Panc1 (cell line): ENCODE results near the gene CRB2. TPM values are rescaled to one million over a fixed set of nuclear protein-coding genes. Genes with fewer than 3 reads are reported as not detected.

ENCODE experiments used
- ATAC-seq: fragments of 200-7000 bp; cut with Tn5 transposase; 2 replicates; pipeline ENCODE4 v1.9.1; 2020; ENCODE audit warnings: mild to moderate bottlenecking, moderate library complexity
- BruUV-seq: library from RNA; stranded (reverse); fragments of 400-500 nt; replicated peaks from 2 replicates; lab custom pipeline; 2021; lab: Mats Ljungman, UMichigan
- CTCF ChIA-PET: fragments of 300-600 bp; sonication (Branson Sonifier 250); formaldehyde crosslinking; loops from one replicate; lab custom pipeline; 2022; ENCODE audit warnings: antibody characterized with exemption; lab: Charles Lee
- POLR2A ChIA-PET: fragments of 300-600 bp; sonication (Branson Sonifier 250); formaldehyde crosslinking; loops from one replicate; lab custom pipeline; 2022; ENCODE audit warnings: antibody characterized with exemption; lab: Charles Lee
- DNase-seq: peaks from one replicate; pipeline ENCODE4 v3.0.0-alpha.2; 2010; ENCODE audit warnings: low read depth, low spot score
- H3K27ac ChIP-seq: 2 replicates; pipeline ENCODE4 v1.5.1; 2011; ENCODE audit warnings: mild to moderate bottlenecking, low read length, inconsistent platforms
- H3K27me3 ChIP-seq: fragments of 200-500 bp; sonication (Bioruptor generic); 2 replicates; pipeline ENCODE4 v1.6.0; 2014; ENCODE audit warnings: low read length, inconsistent platforms; ENCODE audit not compliant: control insufficient read depth, insufficient read depth
- H3K36me3 ChIP-seq: fragments of 200-500 bp; sonication (Bioruptor generic); 2 replicates; pipeline ENCODE4 v1.5.1; 2014; ENCODE audit warnings: inconsistent platforms, mild to moderate bottlenecking, low read length, moderate library complexity; ENCODE audit not compliant: control insufficient read depth, insufficient read depth
- H3K4me1 ChIP-seq: 2 replicates; pipeline ENCODE4 v1.5.1; 2011; ENCODE audit warnings: inconsistent platforms, mild to moderate bottlenecking, low read length, moderate library complexity; ENCODE audit not compliant: control insufficient read depth, insufficient read depth
- H3K4me3 ChIP-seq, 2 experiments: 2 replicates each; pipeline ENCODE4 v1.5.1; 2011 to 2012; ENCODE audit warnings: low read depth in 2 of 2, low read length in 2 of 2, mild to moderate bottlenecking in 2 of 2, inconsistent platforms in 1 of 2, moderate library complexity in 1 of 2
- H3K9me3 ChIP-seq: fragments of 200-500 bp; sonication (Bioruptor generic); 2 replicates; pipeline ENCODE4 v1.5.1; 2014; ENCODE audit warnings: low read depth, mild to moderate bottlenecking, inconsistent platforms, low read length, moderate library complexity; ENCODE audit not compliant: control insufficient read depth, insufficient read depth
- POLR2AphosphoS5 ChIP-seq: IDR thresholded peaks from 2 replicates; pipeline ENCODE4 v1.6.1; 2012; ENCODE audit warnings: mild to moderate bottlenecking, low read depth, low read length, moderate library complexity
- SIN3A ChIP-seq: IDR thresholded peaks from 2 replicates; pipeline ENCODE4 v1.6.1; 2012; ENCODE audit warnings: low read depth, mild to moderate bottlenecking, low read length, moderate library complexity, borderline replicate concordance; ENCODE audit not compliant: insufficient read depth
- TCF7L2 ChIP-seq: IDR thresholded peaks from 2 replicates; pipeline ENCODE4 v1.6.1; 2011; ENCODE audit warnings: mild to moderate bottlenecking, low read depth, low read length, inconsistent platforms
- in situ Hi-C: cut with HindIII; loops from 2 replicates; pipeline ENCODE4 v1.10.0; 2016; ENCODE audit warnings: low sequenced_read_pairs, low pct_unique_long_range_greater_than_20kb
- intact Hi-C: fragments of 100-400 bp; cut with micrococcal nuclease; formaldehyde crosslinking; loops from one replicate; pipeline ENCODE4 v1.10.0; 2022; ENCODE audit not compliant: unreplicated experiment
- total RNA-seq: library from RNA; stranded (reverse); gene quantifications from one replicate; pipeline ENCODE4 v1.2.1, GENCODE V29; 2021; ENCODE audit not compliant: unreplicated experiment
- TF ChIP-seq, protein P1 (sequence below), 2 experiments: IDR thresholded peaks; 2 replicates each; pipeline ENCODE4 v1.6.1; 2011 to 2012; ENCODE audit warnings: low read depth in 2 of 2, control low read depth in 1 of 2, low read length in 1 of 2, mild to moderate bottlenecking in 1 of 2, moderate library complexity in 1 of 2; ENCODE audit not compliant: insufficient read depth in 1 of 2
- TF ChIP-seq, protein P2 (sequence below): fragments of 450-650 bp; IDR thresholded peaks from 2 replicates; pipeline ENCODE4 v1.5.1; 2017; ENCODE audit warnings: mild to moderate bottlenecking

The CRB2 gene
- total RNA-seq, 1 experiment from 2014 or later, result 0.05 TPM

DNA sequence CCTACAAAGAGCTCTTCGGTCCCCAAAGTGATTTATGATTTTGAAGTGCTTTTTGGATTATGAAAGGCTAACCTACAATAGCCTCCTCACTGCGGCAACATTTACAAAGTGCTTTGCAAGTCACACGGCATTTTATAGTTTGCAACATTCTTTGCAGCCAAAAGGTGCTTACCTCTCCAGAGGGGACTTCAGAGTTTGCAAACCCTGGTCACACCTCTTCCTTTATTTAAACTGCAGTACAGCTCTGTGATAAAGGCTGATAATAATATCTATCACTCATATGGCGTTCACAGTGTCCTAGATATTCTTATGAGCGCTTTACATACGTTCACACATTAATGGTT lies 20.0 kb upstream of the CRB2 start:
- TF ChIP-seq POLR2AphosphoS5 (no peak), SIN3A (no peak), TCF7L2 (no peak)
- TF ChIP-seq, protein P1, sequence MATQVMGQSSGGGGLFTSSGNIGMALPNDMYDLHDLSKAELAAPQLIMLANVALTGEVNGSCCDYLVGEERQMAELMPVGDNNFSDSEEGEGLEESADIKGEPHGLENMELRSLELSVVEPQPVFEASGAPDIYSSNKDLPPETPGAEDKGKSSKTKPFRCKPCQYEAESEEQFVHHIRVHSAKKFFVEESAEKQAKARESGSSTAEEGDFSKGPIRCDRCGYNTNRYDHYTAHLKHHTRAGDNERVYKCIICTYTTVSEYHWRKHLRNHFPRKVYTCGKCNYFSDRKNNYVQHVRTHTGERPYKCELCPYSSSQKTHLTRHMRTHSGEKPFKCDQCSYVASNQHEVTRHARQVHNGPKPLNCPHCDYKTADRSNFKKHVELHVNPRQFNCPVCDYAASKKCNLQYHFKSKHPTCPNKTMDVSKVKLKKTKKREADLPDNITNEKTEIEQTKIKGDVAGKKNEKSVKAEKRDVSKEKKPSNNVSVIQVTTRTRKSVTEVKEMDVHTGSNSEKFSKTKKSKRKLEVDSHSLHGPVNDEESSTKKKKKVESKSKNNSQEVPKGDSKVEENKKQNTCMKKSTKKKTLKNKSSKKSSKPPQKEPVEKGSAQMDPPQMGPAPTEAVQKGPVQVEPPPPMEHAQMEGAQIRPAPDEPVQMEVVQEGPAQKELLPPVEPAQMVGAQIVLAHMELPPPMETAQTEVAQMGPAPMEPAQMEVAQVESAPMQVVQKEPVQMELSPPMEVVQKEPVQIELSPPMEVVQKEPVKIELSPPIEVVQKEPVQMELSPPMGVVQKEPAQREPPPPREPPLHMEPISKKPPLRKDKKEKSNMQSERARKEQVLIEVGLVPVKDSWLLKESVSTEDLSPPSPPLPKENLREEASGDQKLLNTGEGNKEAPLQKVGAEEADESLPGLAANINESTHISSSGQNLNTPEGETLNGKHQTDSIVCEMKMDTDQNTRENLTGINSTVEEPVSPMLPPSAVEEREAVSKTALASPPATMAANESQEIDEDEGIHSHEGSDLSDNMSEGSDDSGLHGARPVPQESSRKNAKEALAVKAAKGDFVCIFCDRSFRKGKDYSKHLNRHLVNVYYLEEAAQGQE (IDR thresholded peaks at IDR 0.05; ENCODE audit: insufficient read depth in 1 of 2, low read depth in 2 of 2, low read length in 1 of 2), result no peak
- TF ChIP-seq, protein P2, sequence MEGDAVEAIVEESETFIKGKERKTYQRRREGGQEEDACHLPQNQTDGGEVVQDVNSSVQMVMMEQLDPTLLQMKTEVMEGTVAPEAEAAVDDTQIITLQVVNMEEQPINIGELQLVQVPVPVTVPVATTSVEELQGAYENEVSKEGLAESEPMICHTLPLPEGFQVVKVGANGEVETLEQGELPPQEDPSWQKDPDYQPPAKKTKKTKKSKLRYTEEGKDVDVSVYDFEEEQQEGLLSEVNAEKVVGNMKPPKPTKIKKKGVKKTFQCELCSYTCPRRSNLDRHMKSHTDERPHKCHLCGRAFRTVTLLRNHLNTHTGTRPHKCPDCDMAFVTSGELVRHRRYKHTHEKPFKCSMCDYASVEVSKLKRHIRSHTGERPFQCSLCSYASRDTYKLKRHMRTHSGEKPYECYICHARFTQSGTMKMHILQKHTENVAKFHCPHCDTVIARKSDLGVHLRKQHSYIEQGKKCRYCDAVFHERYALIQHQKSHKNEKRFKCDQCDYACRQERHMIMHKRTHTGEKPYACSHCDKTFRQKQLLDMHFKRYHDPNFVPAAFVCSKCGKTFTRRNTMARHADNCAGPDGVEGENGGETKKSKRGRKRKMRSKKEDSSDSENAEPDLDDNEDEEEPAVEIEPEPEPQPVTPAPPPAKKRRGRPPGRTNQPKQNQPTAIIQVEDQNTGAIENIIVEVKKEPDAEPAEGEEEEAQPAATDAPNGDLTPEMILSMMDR, result no peak
- Histone ChIP-seq H3K27me3 (no peaks in the 10 kb centered on the region), H3K9me3 (no peaks in the 10 kb centered on the region), H3K27ac (no peak overlapping the region), H3K4me3 (no peak overlapping the region), H3K4me1 (peaks cover 10% of the 10 kb centered on the region), H3K36me3 (no peaks in the 10 kb centered on the region)
- BruUV-seq, result no TSS peak
- in situ Hi-C loops, result no loop called here
- DNase-seq, result no peak
- POLR2A ChIA-PET, result no interaction called here
- intact Hi-C loops, result no loop called here
- CTCF ChIA-PET, result no interaction called here
- no peak for ATAC-seq

DNA sequence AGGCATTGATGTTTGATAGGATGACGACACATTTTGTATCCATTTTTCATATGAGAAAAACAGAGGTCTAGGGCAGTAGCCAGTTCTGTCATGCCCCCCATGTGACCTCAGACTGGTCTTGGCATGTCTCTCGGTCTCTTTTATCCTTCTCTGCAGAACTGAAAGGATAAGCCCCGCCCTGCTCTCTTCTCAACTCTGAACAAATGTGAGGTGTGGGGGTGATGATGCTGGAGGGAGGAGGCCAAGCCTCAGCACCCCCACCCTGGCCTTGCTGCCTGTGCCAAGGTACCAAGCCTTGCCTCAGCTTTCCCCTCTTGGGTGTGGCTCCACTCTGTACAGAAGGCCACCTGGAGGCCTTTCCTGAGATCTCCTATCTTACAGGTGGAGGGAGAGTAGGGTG lies 19.5 kb upstream of the CRB2 start:
- intact Hi-C loops, result no loop called here
- no TSS peak for BruUV-seq
- no peak for DNase-seq
- Histone ChIP-seq H3K4me3 (no peak overlapping the region), H3K27ac (no peak overlapping the region), H3K36me3 (no peaks in the 10 kb centered on the region), H3K27me3 (no peaks in the 10 kb centered on the region), H3K4me1 (peaks cover 10% of the 10 kb centered on the region), H3K9me3 (no peaks in the 10 kb centered on the region)
- no peak for ATAC-seq
- TF ChIP-seq TCF7L2, result no peak
- TF ChIP-seq, protein P2, result no peak
- no peak for TF ChIP-seq POLR2AphosphoS5
- TF ChIP-seq SIN3A, result no peak
- TF ChIP-seq, protein P1 (IDR thresholded peaks at IDR 0.05; ENCODE audit: insufficient read depth in 1 of 2, low read depth in 2 of 2, low read length in 1 of 2), result no peak
- ChIA-PET POLR2A (no interaction called here), CTCF (no interaction called here)
- in situ Hi-C loops, result no loop called here
